Esophagus (tissue), 2 donors: ENCODE results near the gene KXD1. TPM values are rescaled to one million over a fixed set of nuclear protein-coding genes. Genes with fewer than 3 reads are reported as not detected.

ENCODE experiments used
- H3K27ac ChIP-seq, 2 donors: one replicate each; pipeline ENCODE4 v1.5.1; 2013; ENCODE audit warnings: low read depth in 2 of 2, mild to moderate bottlenecking in 2 of 2, inconsistent platforms in 1 of 2, low read length in 1 of 2, moderate library complexity in 1 of 2
- H3K27me3 ChIP-seq, 2 donors: one replicate each; pipeline ENCODE4 v1.6.1; 2013; ENCODE audit warnings: low read length in 2 of 2, control low read depth in 1 of 2, mild to moderate bottlenecking in 1 of 2; ENCODE audit not compliant: insufficient read depth in 2 of 2, control insufficient read depth in 1 of 2
- H3K36me3 ChIP-seq, 2 donors: one replicate each; pipeline ENCODE4 v1.6.1; 2013; ENCODE audit warnings: low read length in 1 of 2; ENCODE audit not compliant: control insufficient read depth in 2 of 2, insufficient read depth in 2 of 2
- H3K4me1 ChIP-seq, 2 donors: one replicate each; pipeline ENCODE4 v1.6.1; 2013; ENCODE audit warnings: low read length in 1 of 2; ENCODE audit not compliant: control insufficient read depth in 2 of 2, insufficient read depth in 2 of 2
- H3K4me3 ChIP-seq, 2 donors: one replicate each; pipeline ENCODE4 v1.5.1; 2013; ENCODE audit warnings: low read length in 2 of 2, mild to moderate bottlenecking in 2 of 2, low read depth in 1 of 2, moderate library complexity in 1 of 2
- H3K9me3 ChIP-seq, 2 donors: one replicate each; pipeline ENCODE4 v1.6.1; 2013; ENCODE audit warnings: mild to moderate bottlenecking in 2 of 2, low read depth in 1 of 2, low read length in 1 of 2, moderate library complexity in 1 of 2; ENCODE audit not compliant: control insufficient read depth in 2 of 2, insufficient read depth in 1 of 2
- WGBS, 2 donors: extraction: QIAGEN DNeasy Blood & Tissue Kit; methylation state at CpG; one replicate each; pipeline ENCODE4 v1.1.7; 2013; 5-methylcytosine and 5-hydroxymethylcytosine counted together
- polyA plus RNA-seq, 2 donors: library from polyadenylated mRNA; stranded (reverse); fragments of 200-250 nt; gene quantifications; one replicate each; pipeline ENCODE4 v1.2.3, GENCODE V29; 2013
- donor health status: healthy with polysubstance abuse.
- donor health status: Bipolar disorder and iron deficiency.

KXD1 gene
- polyA plus RNA-seq, 2 donors, result 43.7 to 68.1 TPM

GRCh38 chr19:18542941-18543813 is 14.5 kb upstream of the KXD1 start, which contains the start of gene FKBP8:
Gene FKBP8 (minus strand): TSS chr19:18543573. CDS start chr19:18541970, 1,603 bp downstream.
- H3K36me3 ChIP-seq, result peaks cover 0 to 21% of the 10 kb centered on the region in 2 donors
- no peaks in the 10 kb centered on the region for H3K27me3 ChIP-seq
- WGBS, 2 donors, result 0 to 1% methylated on average over 38 to 86 of the region's 86 CpGs
- peaks cover 0 to 2% of the 10 kb centered on the region in 2 donors for H3K4me1 ChIP-seq
- H3K9me3 ChIP-seq, result no peaks in the 10 kb centered on the region
- peak within 1 kb of the TSS; percentile 92 to 94 for H3K27ac ChIP-seq
- H3K4me3 ChIP-seq, result peak within 1 kb of the TSS; percentile 90 to 91

DNA sequence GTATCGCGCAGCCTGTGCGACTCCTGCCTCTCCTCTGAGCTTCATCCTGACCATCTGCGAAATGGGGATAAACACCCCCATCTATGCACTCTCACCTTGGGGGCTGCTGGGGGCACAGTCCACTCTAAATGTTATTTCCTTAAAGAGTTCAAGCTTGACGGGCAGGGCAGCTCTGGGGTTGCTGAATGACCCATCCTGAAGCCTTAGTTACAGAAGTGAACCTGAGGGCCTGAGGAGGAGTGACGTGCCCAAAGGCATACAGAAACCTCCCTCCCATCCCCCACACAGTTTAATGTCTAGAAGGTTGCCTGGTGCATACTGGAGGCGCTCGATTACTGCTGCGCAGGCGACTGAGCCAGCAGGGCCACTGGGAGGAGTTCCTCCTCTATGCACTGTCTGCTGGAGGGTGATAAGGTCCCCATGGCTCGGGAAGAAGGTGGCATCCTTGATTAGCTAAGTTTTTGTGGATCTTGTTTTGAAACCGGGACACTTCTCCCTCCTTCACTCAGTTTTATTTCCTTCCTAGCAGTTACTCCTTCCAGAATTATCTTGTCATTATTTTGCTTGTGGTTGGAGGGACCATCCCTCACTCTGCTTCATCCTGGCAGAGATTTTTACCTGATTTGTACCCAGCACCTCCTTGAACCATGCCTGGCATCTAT is 13.7 kb upstream of the KXD1 start:
- Histone ChIP-seq H3K9me3 (no peaks in the 10 kb centered on the region), H3K27me3 (no peaks in the 10 kb centered on the region), H3K27ac (peak overlapping the region; percentile 65 to 92), H3K4me3 (peak overlapping the region; percentile 28 to 90), H3K36me3 (peaks cover 0 to 18% of the 10 kb centered on the region in 2 donors), H3K4me1 (peaks cover 0 to 2% of the 10 kb centered on the region in 2 donors)
- 11 to 12% methylated on average over 12 of the region's 12 CpGs for WGBS, 2 donors

DNA sequence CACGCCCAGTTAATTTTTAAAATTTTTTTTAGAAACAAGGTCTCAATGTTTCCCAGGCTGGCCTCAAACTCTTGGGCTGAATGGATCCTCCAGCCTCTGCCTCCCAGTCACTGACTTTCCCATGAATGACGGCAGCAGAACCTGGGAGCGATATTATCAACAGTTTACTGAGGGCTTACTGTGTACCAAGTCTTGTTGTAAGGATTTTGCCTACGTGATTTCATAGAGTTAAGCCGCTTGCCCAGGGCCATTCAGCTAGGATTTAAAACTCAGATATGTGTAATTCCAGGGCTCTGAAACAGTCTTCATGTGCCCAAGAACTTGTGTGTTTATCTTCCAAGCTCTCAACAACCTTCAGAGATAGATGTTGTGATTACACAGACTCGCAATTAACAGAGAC is 6.0 kb upstream of the KXD1 start:
- no peaks in the 10 kb centered on the region for H3K27me3 ChIP-seq
- no peaks in the 10 kb centered on the region for H3K4me1 ChIP-seq
- no peak overlapping the region for H3K27ac ChIP-seq
- no peaks in the 10 kb centered on the region for H3K9me3 ChIP-seq
- H3K4me3 ChIP-seq, result no peak overlapping the region
- 53 to 58% methylated on average over 6 of the region's 6 CpGs for WGBS, 2 donors
- H3K36me3 ChIP-seq, result no peaks in the 10 kb centered on the region

- Histone ChIP-seq H3K9me3 (no peaks in the 10 kb centered on the region), H3K36me3 (peaks cover 0 to 3% of the 10 kb centered on the region in 2 donors), H3K27me3 (no peaks in the 10 kb centered on the region), H3K4me3 (peak overlapping the region; percentile 70 to 94), H3K4me1 (no peaks in the 10 kb centered on the region), H3K27ac (peak overlapping the region; percentile 89 to 99)
- 2 to 3% methylated on average over 11 of the region's 11 CpGs for WGBS, 2 donors
Measured at GRCh38 chr19:18558202-18558555, 509 bp downstream of the KXD1 start.

DNA sequence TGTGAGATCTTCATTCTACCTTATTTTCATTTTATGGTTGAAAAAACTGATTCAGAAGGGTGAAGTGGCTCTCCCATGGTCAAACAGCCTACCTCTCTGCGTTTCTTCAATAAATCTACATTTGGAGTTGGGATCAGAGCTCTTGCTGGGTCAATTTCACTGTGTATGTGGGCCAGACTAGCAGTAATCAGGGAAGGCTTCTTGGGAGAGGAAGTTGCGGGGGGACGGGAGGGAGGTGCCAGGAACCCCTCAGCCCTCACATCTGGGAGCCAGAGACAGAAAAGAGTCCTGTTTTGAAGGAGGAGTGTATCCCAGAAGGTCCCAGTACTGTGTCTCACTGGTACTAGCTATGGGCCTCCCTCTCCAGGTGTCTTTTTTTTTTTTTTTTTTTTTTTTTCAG is 934 bp downstream of the KXD1 start:
- Histone ChIP-seq H3K27me3 (no peaks in the 10 kb centered on the region), H3K4me3 (peak overlapping the region in 1 of 2 donors; percentile 94), H3K36me3 (peaks cover 0 to 3% of the 10 kb centered on the region in 2 donors), H3K9me3 (no peaks in the 10 kb centered on the region), H3K4me1 (no peaks in the 10 kb centered on the region), H3K27ac (peak overlapping the region; percentile 89 to 99)
- 43 to 57% methylated on average over 3 of the region's 3 CpGs for WGBS, 2 donors

DNA sequence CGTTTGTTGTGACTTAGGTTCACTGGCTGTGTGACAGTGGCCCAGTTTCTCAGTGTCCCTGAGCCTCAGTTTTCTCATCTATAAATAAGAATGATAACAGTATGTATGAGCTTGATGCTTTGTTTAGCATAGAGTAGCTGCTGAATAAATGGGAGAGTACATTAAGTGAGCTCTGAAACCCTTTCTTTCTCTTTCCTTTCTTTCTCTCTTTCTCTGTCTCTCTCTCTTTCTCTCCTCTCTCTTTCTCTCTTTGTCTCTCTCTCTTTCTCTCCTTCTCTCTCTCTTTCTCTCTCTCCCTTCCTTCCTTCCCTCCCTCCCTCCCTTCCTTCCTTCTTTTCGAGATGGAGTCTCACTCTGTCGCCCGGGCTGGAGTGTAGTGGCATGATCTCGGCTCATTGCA is 2.0 kb downstream of the KXD1 start:
- 60 to 70% methylated on average over 5 of the region's 5 CpGs for WGBS, 2 donors

DNA sequence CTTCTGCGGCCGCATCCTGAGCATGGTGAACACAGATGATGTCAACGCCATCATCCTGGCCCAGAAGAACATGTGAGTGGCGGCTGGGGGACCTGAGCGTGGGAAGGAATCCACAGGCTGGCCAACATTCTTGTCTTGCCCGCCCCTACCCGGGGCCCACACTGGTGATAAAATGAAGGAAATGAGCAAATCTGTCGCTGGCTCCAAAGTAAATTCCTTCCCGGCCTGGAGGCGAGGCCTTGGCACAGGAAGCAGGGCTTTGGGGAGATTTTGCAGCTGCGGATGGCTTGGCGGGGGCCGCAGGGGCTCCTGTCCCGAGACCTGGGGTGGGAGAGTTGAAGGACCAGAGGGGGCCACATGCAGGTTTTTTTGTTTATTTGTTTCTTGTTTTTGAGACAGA is 4.4 kb downstream of the KXD1 start:
- WGBS, 2 donors, result 69% methylated on average over 14 of the region's 14 CpGs
- Histone ChIP-seq H3K27me3 (no peaks in the 10 kb centered on the region), H3K4me3 (no peak overlapping the region), H3K4me1 (no peaks in the 10 kb centered on the region), H3K9me3 (no peaks in the 10 kb centered on the region), H3K27ac (no peak overlapping the region), H3K36me3 (peaks cover 5 to 17% of the 10 kb centered on the region in 2 donors)

More for the DNA sequence above, 2.0 kb downstream of the KXD1 start:
- Histone ChIP-seq H3K27ac (no peak overlapping the region), H3K4me1 (no peaks in the 10 kb centered on the region), H3K9me3 (no peaks in the 10 kb centered on the region), H3K36me3 (peaks cover 0 to 6% of the 10 kb centered on the region in 2 donors), H3K4me3 (no peak overlapping the region), H3K27me3 (no peaks in the 10 kb centered on the region)

DNA sequence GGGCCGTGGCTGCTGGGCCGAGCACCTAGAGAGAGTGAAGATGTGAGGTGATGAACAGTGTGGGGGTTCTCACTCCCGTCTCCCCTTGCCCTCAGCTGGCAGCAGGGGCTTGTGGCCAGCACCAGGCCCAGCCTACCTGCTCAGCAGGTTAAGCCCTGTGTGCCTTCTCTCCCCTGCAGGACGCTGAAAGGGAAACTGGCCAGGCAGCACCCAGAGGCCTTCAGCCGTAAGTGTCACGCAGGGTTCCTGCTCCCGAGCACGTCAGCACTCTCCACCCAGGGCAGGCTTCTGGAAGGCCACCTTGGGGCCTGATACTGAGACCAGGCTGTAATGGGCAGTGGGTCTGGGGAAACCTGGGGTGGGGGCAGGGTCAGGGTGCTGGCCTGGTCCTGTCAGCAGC is 9.3 kb downstream of the KXD1 start:
- Histone ChIP-seq H3K36me3 (peaks cover 9 to 29% of the 10 kb centered on the region in 2 donors), H3K4me1 (no peaks in the 10 kb centered on the region), H3K9me3 (no peaks in the 10 kb centered on the region), H3K27me3 (no peaks in the 10 kb centered on the region), H3K4me3 (no peak overlapping the region), H3K27ac (no peak overlapping the region)
- WGBS, 2 donors, result 94 to 95% methylated on average over 7 to 8 of the region's 8 CpGs

- Histone ChIP-seq H3K4me3 (no peak overlapping the region), H3K36me3 (peaks cover 9 to 31% of the 10 kb centered on the region in 2 donors), H3K4me1 (peaks cover 3 to 9% of the 10 kb centered on the region in 2 donors), H3K9me3 (no peaks in the 10 kb centered on the region), H3K27me3 (no peaks in the 10 kb centered on the region), H3K27ac (no peak overlapping the region)
- 90 to 93% methylated on average over 15 of the region's 15 CpGs for WGBS, 2 donors
Measured at GRCh38 chr19:18568367-18568766, 10.7 kb downstream of the KXD1 start.
